Measurements from ENCODE around the gene KMT2C.

Gene KMT2C

GRCh38 chr7:152129682-152130081, 306.1 kb downstream of the KMT2C start:
- no peak overlapping the region for H3K27ac ChIP-seq
- no peak for DNase-seq (ENCODE audit: low spot score)
- H3K4me3 ChIP-seq, result no peak overlapping the region
- no peak for TF ChIP-seq CTCF (IDR thresholded peaks at IDR 0.05)

- Histone ChIP-seq H3K27ac (no peak overlapping the region), H3K4me3 (no peak overlapping the region)
- no peak for DNase-seq (ENCODE audit: low spot score)
- TF ChIP-seq CTCF (IDR thresholded peaks at IDR 0.05), result no peak
Measured at GRCh38 chr7:152128741-152129461, 306.9 kb downstream of the KMT2C start.

GRCh38 chr7:152128252-152128651, 307.6 kb downstream of the KMT2C start:
- Histone ChIP-seq H3K27ac (no peak overlapping the region), H3K4me3 (no peak overlapping the region)
- no peak for TF ChIP-seq CTCF (IDR thresholded peaks at IDR 0.05)
- DNase-seq (ENCODE audit: low spot score), result no peak

GRCh38 chr7:152127229-152127628, 308.6 kb downstream of the KMT2C start:
- no peak for TF ChIP-seq CTCF (IDR thresholded peaks at IDR 0.05)
- Histone ChIP-seq H3K4me3 (no peak overlapping the region), H3K27ac (no peak overlapping the region)
- DNase-seq (ENCODE audit: low spot score), result no peak

GRCh38 chr7:152126741-152127140, 309.1 kb downstream of the KMT2C start:
- TF ChIP-seq CTCF (IDR thresholded peaks at IDR 0.05), result no peak
- DNase-seq (ENCODE audit: low spot score), result no peak
- H3K4me3 ChIP-seq, result no peak overlapping the region
- H3K27ac ChIP-seq, result no peak overlapping the region

DNA sequence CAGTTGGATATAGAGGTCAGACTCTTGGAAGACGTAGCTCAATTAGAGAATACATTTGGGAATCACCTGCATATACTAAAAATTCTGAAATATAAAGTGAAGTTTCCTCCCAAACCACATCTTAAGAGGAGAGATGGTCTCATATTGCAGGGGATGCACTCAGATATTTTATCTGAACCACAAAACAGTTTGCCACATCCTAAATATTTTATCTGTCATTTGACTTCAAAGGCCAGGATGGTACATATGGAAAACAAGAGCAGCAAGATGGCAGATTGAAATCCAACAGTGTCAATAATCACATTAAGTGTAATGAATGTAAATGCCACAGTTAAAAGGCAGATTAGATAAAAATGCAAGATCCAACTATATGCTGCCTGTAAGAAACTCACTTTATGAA, 313.3 kb downstream of the KMT2C start:
- no peak overlapping the region for H3K4me3 ChIP-seq
- DNase-seq (ENCODE audit: low spot score), result no peak
- no peak overlapping the region for H3K27ac ChIP-seq
- TF ChIP-seq CTCF (IDR thresholded peaks at IDR 0.05), result no peak

GRCh38 chr7:152121432-152121831, 314.4 kb downstream of the KMT2C start:
- Histone ChIP-seq H3K4me3 (no peak overlapping the region), H3K27ac (no peak overlapping the region)
- DNase-seq (ENCODE audit: low spot score), result no peak
- TF ChIP-seq CTCF (IDR thresholded peaks at IDR 0.05), result no peak
